OCI-LY7 (cell line): ENCODE results near the gene GLIS1. TPM values are rescaled to one million over a fixed set of nuclear protein-coding genes. Genes with fewer than 3 reads are reported as not detected.

Experiments
- BruUV-seq: library from RNA; stranded (reverse); fragments of 400-500 nt; replicated peaks from 2 replicates; lab custom pipeline; 2021; lab: Mats Ljungman, UMichigan
- CTCF ChIA-PET: fragments of 300-600 bp; sonication (Branson Sonifier 250); formaldehyde crosslinking; loops from one replicate; lab custom pipeline; 2022; ENCODE audit warnings: antibody characterized with exemption; ENCODE audit not compliant: unreplicated experiment; lab: Charles Lee
- POLR2A ChIA-PET: fragments of 300-600 bp; sonication (Branson Sonifier 250); formaldehyde crosslinking; loops from one replicate; lab custom pipeline; 2022; ENCODE audit warnings: antibody characterized with exemption; lab: Charles Lee
- DNase-seq: peaks from one replicate; pipeline ENCODE4 v3.0.0-alpha.2; 2015; ENCODE audit warnings: low spot score
- H2AFZ ChIP-seq: fragments of 200-600 bp; sonication (generic), shearing (Covaris generic); 2 replicates; pipeline ENCODE4 v1.6.1; 2014; ENCODE audit warnings: mild to moderate bottlenecking, antibody characterized with exemption, low read length, moderate library complexity
- H3K27ac ChIP-seq: fragments of 200-600 bp; sonication (generic); 2 replicates; pipeline ENCODE4 v1.5.1; 2014; ENCODE audit warnings: mixed run types, low read depth, mild to moderate bottlenecking, moderate library complexity, low read length, inconsistent platforms; ENCODE audit not compliant: poor library complexity, severe bottlenecking
- H3K36me3 ChIP-seq: fragments of 200-600 bp; sonication (generic); 2 replicates; pipeline ENCODE4 v1.6.1; 2014; ENCODE audit warnings: mild to moderate bottlenecking, antibody characterized with exemption, low read length, moderate library complexity, mixed read lengths; ENCODE audit not compliant: insufficient read depth
- H3K4me1 ChIP-seq: fragments of 200-600 bp; sonication (generic); 2 replicates; pipeline ENCODE4 v1.5.1; 2014; ENCODE audit warnings: mild to moderate bottlenecking, low read length; ENCODE audit not compliant: insufficient read depth, poor library complexity, severe bottlenecking
- H3K4me2 ChIP-seq: fragments of 200-600 bp; sonication (generic); 2 replicates; pipeline ENCODE4 v1.6.1; 2014; ENCODE audit warnings: mild to moderate bottlenecking, low read length
- H3K4me3 ChIP-seq: fragments of 200-600 bp; sonication (generic); 2 replicates; pipeline ENCODE4 v1.5.1; 2014; ENCODE audit warnings: mild to moderate bottlenecking, low read depth, low read length; ENCODE audit not compliant: poor library complexity, severe bottlenecking
- H3K79me2 ChIP-seq: fragments of 200-600 bp; sonication (generic); 2 replicates; pipeline ENCODE4 v1.6.1; 2016; ENCODE audit warnings: low read depth, mild to moderate bottlenecking, low read length, moderate library complexity, mixed read lengths; ENCODE audit not compliant: insufficient read depth
- H3K9me2 ChIP-seq: fragments of 200-600 bp; sonication (generic); 2 replicates; pipeline ENCODE4 v1.6.1; 2016; ENCODE audit warnings: mild to moderate bottlenecking, low read length, mixed read lengths; ENCODE audit not compliant: insufficient read depth
- H3K9me3 ChIP-seq: fragments of 200-600 bp; sonication (generic); 2 replicates; pipeline ENCODE4 v1.6.1; 2014; ENCODE audit warnings: mild to moderate bottlenecking, mixed run types, low read length, mixed read lengths
- H4K20me1 ChIP-seq: fragments of 200-600 bp; sonication (generic); 2 replicates; pipeline ENCODE4 v1.6.1; 2014; ENCODE audit warnings: mild to moderate bottlenecking, antibody characterized with exemption, low read length, moderate library complexity, mixed read lengths; ENCODE audit not compliant: insufficient read depth
- CTCF ChIP-seq: fragments of 200-600 bp; sonication (generic); conservative IDR thresholded peaks from 2 replicates; pipeline ENCODE4 v1.5.1; 2014; ENCODE audit warnings: mild to moderate bottlenecking, antibody characterized with exemption, low read length, moderate library complexity, mixed read lengths
- EZH2phosphoT487 ChIP-seq: fragments of 200-600 bp; sonication (generic); IDR thresholded peaks from 2 replicates; pipeline ENCODE4 v1.6.1; 2018; ENCODE audit warnings: low read depth, borderline replicate concordance, mild to moderate bottlenecking, mixed run types, antibody characterized with exemption, low read length, moderate library complexity, mixed read lengths
- intact Hi-C: fragments of 100-400 bp; cut with micrococcal nuclease; formaldehyde crosslinking; loops from one replicate; pipeline ENCODE4 v1.10.0; 2022; ENCODE audit not compliant: unreplicated experiment
- total RNA-seq, 2 experiments: library from RNA; depleted of rRNA in 1 of 2; stranded (reverse); fragments of >200 nt in 1 of 2; shearing (Covaris generic) in 1 of 2; gene quantifications; 2 replicates each; pipeline ENCODE4 v1.2.3, GENCODE V29; 2014 to 2022

The GLIS1 gene
- total RNA-seq, 2 experiments from 2014 or later, result not detected

- Histone ChIP-seq H3K9me3 (no peaks in the 10 kb centered on the region), H3K36me3 (no peaks in the 10 kb centered on the region), H4K20me1 (no peaks in the 10 kb centered on the region), H3K4me1 (no peaks in the 10 kb centered on the region), H3K9me2 (no peaks in the 10 kb centered on the region), H3K4me3 (no peak overlapping the region), H3K27ac (no peak overlapping the region), H3K4me2 (no peak overlapping the region), H3K79me2 (no peaks in the 10 kb centered on the region), H2AFZ (no peak overlapping the region)
- BruUV-seq, result no TSS peak
- no peak for TF ChIP-seq CTCF
- TF ChIP-seq EZH2phosphoT487, result no peak
- intact Hi-C loops, result no loop called here
- CTCF ChIA-PET, result no interaction called here
- no peak for DNase-seq
- POLR2A ChIA-PET, result no interaction called here
Measured at GRCh38 chr1:53628286-53628955, 110.5 kb downstream of the GLIS1 start.

GRCh38 chr1:53627666-53628065 lies 111.3 kb downstream of the GLIS1 start:
- H3K79me2 ChIP-seq, result no peaks in the 10 kb centered on the region
- DNase-seq, result no peak
- H3K36me3 ChIP-seq, result no peaks in the 10 kb centered on the region
- H4K20me1 ChIP-seq, result no peaks in the 10 kb centered on the region
- intact Hi-C loops, result no loop called here
- H3K27ac ChIP-seq, result no peak overlapping the region
- no peak overlapping the region for H3K4me2 ChIP-seq
- ChIA-PET POLR2A (no interaction called here), CTCF (no interaction called here)
- no peaks in the 10 kb centered on the region for H3K9me2 ChIP-seq
- no TSS peak for BruUV-seq
- no peak overlapping the region for H3K4me3 ChIP-seq
- H2AFZ ChIP-seq, result no peak overlapping the region
- no peak for TF ChIP-seq EZH2phosphoT487
- TF ChIP-seq CTCF, result no peak
- H3K9me3 ChIP-seq, result no peaks in the 10 kb centered on the region
- no peaks in the 10 kb centered on the region for H3K4me1 ChIP-seq

GRCh38 chr1:53627031-53627430 lies 111.9 kb downstream of the GLIS1 start:
- no peak for DNase-seq
- Histone ChIP-seq H3K4me1 (no peaks in the 10 kb centered on the region), H3K27ac (no peak overlapping the region), H3K79me2 (no peaks in the 10 kb centered on the region), H2AFZ (no peak overlapping the region), H3K9me3 (no peaks in the 10 kb centered on the region), H3K36me3 (no peaks in the 10 kb centered on the region), H3K4me3 (no peak overlapping the region), H3K4me2 (no peak overlapping the region), H4K20me1 (no peaks in the 10 kb centered on the region), H3K9me2 (no peaks in the 10 kb centered on the region)
- no TSS peak for BruUV-seq
- POLR2A ChIA-PET, result no interaction called here
- CTCF ChIA-PET, result no interaction called here
- intact Hi-C loops, result no loop called here
- TF ChIP-seq EZH2phosphoT487, result no peak
- no peak for TF ChIP-seq CTCF
